ENCODE measurements around the gene PROZ.

Gene PROZ

DNA sequence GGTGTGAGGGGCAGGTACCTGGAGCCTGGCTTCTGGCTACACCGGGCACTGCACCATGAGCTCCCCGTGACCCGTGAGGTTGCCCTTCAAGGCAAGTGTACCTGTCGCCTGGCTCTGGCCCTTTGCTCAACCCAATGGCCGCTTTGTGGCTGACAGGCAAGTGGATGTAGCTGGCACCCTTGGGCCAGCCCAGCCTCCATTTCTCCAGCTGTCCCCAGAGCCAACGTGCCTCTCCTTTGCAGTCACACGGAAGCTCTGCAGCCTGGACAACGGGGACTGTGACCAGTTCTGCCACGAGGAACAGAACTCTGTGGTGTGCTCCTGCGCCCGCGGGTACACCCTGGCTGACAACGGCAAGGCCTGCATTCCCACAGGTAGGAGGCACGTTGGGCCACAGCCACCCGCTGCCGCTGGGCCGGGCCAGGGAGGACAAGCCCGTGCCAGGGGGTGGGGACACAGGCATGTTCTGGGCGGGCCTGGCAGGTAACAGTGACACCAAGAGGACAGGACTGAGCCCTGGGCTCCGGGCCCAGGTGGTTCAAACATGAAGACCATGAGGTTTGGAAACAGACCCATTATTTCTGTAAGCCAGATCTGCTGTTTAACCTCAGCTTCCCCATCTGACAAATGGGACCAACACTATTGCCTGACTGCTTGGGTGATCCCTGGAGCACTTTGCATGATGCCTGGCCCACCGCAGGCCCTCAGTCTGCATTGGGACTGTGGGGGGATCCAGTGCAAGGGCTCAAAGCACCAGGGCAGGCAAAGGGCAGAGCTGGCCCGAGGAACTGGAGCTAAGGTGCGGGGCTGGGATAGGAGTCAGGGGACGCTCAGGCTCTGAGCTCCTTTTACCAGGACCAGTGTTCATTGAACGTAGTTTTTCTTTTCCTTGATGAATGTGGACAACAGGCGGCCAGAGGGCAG is 17.5 kb upstream of the PROZ start:
- DNase-seq (ENCODE audit: low read depth in 2 of 2), result no peak

DNA sequence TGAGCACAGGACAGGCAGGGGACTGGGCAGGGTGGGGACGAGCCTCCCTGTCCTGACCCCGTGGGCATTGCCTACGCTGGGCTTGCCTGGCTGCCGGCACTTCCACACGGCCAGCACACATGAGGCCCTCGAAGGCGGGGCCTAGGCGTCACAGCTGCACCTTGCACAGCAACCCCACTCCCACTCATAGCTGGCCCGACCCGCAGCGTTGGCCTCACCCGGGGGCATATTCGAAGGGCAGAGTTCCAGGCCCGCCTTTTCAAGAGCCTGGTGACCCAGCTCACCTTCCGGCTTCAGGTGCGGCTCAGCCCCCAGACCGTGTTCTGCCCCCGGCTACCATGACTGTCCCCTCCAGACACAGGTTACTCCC is 16.9 kb upstream of the PROZ start:
- no peak for DNase-seq (ENCODE audit: low read depth in 2 of 2)

DNA sequence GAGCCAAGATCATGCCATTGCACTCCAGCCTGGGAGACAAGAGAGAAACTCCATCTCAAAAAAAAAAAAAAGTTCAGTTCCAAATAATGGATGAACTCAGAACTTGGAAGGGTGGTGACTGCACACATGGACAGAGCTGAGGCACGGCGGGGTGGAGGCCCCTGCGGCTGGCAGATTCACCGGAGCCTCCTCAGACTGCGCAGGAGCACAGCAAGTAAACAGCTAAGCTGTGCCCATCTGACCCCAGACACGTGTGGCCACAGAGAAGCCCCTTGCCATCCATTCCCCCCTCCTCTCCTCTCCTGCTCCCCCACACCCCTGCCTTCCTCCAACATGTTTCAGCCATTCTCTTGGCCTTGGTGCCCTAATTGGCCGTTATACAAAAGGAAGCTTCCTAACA is 15.6 kb upstream of the PROZ start:
- DNase-seq (ENCODE audit: low read depth in 2 of 2), result no peak

DNA sequence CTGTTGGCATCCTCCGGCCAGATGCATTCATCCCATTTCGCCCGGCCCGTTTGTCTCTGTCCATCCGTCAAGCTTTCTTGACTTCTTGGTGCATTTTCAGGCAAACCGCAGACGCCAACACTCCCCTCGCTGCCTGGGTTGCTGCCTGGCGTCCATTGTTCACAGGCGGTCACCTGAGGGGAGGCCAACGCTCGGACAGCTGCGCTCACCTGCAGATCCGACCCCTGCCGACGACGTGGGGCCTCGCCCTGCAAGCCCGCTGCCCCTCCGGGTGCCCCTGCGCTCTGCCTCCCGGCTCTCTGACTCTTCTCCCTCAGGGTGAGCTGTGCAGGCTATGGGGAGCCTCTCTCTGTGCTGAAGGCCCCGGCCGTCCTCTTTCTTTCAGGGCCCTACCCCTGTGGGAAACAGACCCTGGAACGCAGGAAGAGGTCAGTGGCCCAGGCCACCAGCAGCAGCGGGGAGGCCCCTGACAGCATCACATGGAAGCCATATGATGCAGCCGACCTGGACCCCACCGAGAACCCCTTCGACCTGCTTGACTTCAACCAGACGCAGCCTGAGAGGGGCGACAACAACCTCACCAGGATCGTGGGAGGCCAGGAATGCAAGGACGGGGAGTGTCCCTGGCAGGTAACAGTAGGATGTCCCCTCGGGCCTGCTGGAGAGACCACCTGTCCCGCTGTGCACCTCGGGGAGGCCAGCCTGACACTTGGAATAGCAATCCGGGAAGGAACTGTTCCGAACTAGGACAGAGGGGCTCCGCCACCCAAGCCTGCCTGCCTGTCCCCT is 14.8 kb upstream of the PROZ start:
- no peak for DNase-seq (ENCODE audit: low read depth in 2 of 2)

DNA sequence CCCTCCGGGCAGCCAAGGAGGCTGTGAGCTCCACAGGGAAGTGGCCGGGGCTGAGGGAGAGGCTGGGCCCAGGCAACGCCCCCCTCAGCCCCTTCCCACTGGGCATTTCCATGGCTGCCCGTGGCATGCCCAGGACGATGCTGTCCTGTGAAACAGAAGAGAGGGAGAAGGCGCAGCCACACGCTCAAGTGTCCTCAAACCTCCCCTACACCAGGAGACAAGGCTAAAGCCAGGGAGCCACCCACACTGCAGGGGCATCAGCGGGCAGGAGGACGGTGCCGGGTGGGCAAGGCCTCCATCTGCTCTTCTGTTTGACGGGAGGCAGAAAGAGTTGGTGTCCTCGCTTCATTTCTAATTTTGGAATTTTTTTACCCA is 14.2 kb upstream of the PROZ start:
- DNase-seq (ENCODE audit: low read depth in 2 of 2), result no peak

DNA sequence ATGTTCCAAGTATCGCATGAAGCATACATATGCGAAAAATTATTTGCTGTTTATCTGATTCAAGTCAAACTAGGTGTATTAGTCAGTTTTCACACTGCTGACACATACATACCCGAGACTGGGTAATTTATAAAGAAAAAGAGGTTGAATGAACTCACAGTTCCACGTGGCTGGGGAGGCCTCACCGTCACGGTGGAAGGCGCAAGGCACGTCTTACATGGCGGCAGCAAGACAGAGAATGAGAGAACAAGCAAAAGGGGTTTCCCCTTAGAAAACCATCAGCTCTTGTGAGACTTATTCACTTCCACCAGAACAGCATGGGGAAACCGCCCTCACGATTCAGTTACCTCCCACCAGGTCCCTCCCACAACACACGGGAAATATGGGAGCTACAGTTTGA is 13.0 kb upstream of the PROZ start:
- DNase-seq (ENCODE audit: low read depth in 2 of 2), result no peak

DNA sequence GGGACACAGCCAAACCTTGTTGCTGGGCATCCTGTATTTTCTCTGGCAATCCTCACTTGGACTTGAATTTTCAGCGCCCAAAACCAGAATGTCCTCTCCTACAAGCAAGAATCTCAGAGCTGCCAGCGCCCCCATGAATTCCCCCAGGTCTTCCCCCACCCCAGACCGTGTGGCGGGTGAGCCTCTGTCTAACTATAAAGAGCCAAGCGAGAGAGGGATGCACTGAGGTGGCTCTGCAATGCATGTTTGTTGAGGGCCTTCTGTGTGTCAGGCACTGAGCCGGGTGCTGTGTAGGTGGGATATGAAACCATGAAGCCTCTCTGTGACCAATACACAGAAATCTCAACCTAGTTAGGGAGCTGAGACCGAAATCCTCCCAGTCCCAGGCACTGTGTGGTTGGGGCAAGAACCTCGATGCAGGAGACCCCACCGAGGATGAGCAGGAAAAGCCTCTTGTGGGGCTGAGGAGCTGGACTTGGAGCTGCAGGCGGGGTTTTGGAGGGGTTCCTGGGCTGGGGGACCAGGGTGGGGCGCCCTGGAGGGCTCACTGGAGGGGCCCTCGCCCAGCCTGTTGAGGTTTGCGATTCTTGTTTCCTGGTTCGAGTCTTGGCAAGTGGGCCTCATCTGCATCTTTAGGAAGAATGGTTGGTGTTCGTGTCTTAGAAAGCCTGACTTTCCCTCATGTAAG is 12.4 kb upstream of the PROZ start:
- no peak for DNase-seq (ENCODE audit: low read depth in 2 of 2)

DNA sequence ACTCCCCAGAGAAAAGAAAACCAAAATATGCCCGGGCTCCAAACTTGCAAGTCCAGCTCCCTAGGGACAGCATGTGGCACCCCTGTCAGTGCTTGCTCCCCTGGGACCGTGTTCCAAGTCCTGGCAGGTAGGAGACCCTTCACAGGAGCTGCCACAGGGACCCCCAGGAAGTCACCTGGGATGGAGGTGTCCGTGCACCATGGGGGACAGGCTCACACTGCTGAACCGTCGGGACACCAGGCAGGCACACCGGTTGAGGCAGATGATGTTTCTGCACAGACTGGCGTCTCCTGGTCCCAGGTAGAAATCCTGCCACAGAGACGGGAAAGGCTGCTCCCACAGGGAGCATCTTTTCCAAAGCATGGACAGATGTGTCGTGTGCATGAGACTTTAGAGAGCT is 11.7 kb upstream of the PROZ start:
- no peak for DNase-seq (ENCODE audit: low read depth in 2 of 2)

DNA sequence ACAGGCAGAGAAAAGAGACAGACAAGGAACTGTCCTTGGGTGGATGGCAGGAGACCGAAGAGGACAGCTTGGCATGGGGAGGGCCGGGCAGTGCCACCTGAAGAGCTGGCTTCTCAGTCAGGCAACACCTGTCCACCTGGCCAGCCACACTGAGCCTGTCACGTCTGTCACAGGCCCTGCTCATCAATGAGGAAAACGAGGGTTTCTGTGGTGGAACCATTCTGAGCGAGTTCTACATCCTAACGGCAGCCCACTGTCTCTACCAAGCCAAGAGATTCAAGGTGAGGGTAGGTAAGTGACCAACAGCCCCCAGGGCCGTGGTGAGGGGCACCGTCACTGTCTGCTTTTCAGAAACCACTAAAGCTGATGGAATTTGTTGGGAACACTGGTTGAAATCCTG is 11.2 kb upstream of the PROZ start:
- no peak for DNase-seq (ENCODE audit: low read depth in 2 of 2)

DNA sequence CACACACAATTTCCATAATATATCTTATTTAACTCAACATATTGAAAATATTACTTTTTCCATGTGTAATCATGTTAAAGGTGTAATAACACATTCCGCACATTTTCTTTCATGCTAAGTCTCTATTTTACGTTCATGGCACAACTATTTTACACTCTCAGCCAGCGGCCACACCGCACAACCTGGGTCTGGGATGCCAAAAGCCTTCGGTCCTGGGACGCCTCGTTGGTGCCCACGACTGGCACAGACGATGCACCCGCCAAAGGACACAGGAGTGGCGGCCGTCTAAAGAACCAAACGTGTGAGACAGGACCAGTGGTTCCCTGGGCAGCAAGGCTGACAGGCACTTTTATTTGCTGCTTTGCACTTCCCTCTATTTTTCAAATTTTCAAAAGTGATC is 10.0 kb upstream of the PROZ start:
- DNase-seq (ENCODE audit: low read depth in 2 of 2), result no peak

DNA sequence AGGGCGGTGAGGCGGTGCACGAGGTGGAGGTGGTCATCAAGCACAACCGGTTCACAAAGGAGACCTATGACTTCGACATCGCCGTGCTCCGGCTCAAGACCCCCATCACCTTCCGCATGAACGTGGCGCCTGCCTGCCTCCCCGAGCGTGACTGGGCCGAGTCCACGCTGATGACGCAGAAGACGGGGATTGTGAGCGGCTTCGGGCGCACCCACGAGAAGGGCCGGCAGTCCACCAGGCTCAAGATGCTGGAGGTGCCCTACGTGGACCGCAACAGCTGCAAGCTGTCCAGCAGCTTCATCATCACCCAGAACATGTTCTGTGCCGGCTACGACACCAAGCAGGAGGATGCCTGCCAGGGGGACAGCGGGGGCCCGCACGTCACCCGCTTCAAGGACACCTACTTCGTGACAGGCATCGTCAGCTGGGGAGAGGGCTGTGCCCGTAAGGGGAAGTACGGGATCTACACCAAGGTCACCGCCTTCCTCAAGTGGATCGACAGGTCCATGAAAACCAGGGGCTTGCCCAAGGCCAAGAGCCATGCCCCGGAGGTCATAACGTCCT is 9.4 kb upstream of the PROZ start:
- DNase-seq (ENCODE audit: low read depth in 2 of 2), result no peak

DNA sequence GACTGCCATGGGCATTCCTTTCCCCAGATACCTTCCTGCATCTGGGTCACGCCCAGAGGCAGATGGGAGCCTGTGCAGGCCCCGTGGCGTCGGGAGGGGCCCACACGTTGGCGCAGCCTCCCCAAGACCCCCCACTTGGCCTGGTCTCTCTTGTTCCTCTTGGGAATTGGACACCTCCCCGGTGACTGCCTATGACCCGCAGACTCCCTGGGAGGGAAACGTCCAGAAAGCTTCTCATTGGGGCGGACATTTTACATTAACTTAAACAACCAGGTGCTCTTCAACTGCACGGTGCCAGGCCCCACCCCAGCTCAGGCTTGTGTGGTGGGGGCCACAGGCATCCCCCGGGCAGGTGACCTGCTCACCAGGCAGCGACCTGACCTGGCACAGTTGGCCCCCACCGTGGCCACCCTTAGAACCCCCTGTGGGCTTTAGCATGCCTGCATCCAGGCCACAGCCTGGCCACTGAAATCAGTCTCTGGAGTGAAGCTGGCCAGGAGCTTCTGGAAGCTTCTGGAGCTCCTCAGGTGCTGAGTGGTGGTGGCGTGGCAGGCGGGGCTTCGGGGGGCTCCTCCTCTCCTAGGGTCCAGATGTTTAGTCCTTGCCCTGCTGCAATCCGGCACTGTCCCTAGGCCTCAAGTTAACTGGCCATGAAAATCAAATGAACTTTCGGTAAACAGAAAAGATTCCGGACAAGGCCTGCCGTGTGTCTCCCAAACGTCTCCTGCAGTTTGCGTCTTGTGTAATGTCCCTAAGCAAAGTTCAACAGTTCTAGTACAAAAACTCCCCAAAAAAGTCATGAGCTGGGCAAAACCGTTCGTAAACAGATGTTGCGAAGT is 8.5 kb upstream of the PROZ start:
- DNase-seq (ENCODE audit: low read depth in 2 of 2), result no peak

DNA sequence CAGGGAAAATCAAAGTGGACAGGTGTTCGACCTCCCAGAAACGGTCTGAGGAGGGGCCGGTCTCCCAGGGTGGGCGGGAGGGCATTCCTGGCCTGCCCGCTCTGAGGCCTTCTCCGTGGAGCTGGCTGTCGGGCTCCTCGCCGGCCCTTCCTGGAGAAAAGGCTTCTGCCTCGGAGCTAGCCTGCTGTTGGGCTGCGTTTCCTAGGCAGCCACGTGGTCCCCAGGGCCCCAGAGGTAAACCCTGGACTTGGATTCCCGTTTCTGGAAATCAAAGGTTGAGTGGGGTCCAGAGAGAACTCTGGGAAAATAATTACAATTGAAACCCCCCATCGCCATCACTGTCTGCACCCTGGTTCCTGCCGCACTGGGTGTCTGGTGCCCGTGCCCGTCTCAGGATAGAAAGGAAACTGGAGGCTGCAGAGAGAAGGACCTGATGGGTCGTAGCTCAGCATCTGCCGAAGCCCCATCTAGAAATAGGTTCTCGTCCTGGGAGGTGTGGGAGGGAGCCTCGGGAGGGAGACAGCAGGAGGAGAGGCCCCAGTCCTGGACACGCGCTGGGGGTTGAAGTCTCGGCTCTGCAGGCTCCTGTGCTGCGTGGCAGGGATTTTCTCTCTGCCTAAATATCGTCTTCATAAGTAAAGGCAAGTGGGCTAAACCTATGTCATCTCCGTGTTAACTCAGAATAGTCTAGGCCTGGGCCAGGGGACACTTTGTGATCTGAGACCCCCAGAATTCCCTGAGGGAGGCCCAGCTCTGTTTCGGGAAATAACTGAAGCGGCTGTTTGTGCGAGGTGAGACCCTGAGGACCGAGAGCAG is 7.7 kb upstream of the PROZ start:
- DNase-seq (ENCODE audit: low read depth in 2 of 2), result no peak

DNA sequence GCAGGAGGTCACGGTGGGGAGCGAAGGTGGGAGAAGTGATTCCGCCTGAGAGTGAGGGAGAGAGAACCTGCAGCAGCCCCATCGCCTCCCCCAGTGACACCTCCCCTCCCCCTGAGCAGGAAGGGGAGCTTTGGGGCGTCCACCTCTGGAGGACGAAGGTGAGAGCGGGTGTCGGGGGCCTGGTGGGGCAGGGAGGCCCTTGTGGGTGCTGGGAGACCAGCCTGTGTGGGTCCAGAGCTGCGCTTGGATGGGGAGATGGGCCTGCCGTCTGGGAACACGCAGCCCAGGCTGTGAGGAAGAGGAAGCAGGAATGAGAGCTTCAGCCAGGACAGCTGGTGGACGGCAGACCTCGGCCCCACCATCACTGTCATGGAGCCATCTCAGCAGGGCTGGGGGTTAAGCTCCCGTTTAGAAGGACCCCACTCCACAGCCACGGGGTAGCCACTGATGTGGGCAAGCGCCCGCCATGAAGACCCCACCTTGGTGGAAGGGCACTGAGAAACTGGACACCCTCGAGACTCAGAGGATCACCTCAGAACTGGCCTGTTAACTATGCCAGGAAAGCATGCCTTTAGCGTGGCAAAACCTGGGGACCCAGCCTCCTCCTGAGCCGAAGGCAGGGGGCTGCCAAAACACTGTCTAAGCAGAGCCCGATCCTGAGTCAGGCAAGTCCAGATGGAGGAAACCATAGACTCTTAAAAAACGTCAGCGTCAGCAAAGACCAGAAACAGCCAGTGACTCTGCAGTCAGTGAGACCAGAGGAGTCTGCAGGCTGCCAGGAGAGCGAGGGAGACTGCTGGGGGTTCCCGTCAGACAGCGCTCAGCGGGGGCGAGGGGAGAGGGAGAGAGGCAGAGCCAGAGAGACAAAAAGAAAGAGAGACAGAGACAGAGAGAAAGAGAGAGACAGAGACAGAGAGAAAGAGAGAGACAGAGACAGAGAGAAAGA is 6.4 kb upstream of the PROZ start:
- no peak for DNase-seq (ENCODE audit: low read depth in 2 of 2)

DNA sequence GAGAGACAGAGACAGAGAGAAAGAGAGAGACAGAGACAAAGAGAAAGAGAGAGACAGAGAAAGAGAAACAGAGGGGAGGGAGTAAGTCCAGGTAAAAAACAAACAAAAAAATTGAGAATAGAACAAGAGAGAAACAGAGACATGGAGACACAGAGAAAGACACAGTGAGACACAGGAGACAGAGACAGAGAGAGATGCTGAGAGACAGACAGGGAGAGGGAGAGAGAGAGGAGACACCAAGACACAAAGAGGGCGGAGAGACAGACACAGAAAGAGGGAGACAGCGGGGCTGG is 5.8 kb upstream of the PROZ start:
- DNase-seq (ENCODE audit: low read depth in 2 of 2), result no peak

DNA sequence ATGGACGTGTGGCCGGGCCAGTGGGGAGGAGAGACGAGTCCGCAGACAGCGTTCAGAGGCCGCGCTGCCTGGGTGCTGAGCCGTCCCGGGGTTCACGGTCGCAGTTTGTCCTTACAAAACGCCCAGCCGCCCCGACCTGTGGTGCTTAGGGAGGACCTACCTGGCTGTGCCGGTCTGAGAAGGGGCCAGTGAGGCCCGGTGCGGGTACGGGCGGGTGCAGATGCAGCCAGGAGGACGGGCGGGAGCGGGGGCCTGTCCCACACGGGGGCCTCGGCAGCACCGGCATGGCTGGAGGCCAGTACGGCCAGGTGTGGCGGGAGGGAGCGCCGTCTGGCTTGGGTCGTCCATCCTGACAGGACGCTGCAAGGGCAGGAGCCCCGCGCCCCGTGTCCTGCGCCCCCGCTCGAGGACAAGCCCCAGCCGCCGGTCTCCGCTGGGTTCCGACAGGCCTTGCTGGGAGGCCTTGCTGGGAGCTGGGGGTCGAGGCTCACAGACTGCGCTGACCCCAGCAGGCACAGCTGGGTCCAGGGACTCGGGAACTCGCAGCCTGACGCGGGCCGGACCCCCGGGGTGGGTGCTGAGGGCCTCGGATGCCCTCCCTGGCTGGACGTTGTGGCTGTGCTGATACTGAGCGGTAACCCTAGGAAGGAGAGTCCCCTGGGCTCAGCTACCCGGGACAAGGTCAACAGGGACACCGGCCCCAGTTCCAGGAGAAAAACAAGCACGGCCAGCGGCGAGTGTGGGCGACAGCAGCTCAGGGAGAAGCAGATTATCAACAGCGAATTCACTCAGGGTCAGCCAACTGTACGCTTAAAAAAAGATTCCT is 5.3 kb upstream of the PROZ start:
- DNase-seq (ENCODE audit: low read depth in 2 of 2), result no peak

DNA sequence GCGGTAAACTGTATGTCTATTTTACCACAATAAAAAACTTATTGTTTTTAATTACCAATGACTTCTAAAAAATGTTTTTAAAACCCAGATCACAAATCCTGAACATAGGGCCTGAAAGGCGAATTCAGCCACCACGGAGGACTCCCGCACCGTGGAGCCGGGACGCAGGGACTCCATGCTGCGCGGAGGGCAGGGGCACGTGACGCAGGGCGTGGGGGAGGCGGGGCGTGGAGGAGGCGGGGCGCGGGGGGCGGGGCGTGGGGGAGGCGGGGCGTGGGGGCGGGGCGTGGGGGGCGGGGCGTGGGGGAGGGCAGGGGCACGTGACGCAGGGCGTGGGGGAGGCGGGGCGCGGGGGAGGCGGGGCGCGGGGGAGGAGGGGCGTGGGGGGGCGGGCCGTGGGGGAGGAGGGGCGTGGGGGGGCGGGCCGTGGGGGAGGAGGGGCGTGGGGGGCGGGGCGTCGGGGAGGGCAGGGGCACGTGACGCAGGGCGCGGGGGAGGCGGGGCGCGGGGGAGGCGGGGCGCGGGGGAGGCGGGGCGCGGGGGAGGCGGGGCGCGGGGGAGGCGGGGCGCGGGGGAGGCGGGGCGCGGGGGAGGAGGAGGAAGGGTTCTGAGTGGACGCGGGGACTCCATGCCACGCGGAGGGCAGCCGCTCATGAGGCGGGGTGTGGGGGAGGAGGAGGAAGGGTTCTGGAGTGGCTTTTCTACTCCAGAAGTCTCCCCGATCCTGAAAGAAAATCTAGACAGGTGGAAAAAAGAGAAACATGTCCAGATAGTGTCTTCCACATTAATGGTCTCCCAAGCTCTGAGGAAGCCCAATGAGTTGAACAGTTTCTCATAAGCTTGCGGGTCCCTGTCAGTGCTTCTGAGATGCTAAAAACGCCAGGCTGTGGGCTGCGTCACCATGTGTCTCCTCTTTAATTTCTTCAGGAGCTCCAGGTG is 4.4 kb upstream of the PROZ start:
- DNase-seq (ENCODE audit: low read depth in 2 of 2), result peak; percentile 48 to 64

DNA sequence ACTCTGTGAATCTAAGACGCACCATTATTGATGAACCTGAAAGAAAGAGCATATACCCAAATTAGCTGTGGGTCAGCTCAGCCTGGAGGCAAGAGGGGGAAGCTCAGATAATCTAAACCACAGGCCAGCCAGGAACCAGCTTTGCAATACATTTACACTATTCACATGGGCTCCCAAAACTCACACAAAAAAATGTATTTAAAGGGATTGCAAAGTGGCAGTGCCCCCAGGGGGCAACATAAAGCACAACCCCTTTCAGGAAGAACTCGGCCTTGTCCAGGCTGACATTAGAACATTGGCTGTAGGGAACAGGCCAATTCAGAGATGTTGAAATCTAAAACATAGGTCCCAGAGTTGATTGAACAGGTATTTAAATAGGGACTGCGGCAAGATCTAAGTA is 3.2 kb upstream of the PROZ start:
- DNase-seq (ENCODE audit: low read depth in 2 of 2), result no peak
